ENCODE measurements around the gene ABHD13. TPM values are rescaled to one million over a fixed set of nuclear protein-coding genes. Genes with fewer than 3 reads are reported as not detected.

Gene ABHD13
- 1 to 10 TPM; 9.2 to 9.8 TPM for total RNA-seq
- long read RNA-seq, full-length matches to known transcripts = 30 of 33 reads
- long read RNA-seq, partial matches to known transcripts = 0 of 33 reads
- long read RNA-seq, other reads (novel, unspliced or antisense) = 3 of 33 reads

DNA sequence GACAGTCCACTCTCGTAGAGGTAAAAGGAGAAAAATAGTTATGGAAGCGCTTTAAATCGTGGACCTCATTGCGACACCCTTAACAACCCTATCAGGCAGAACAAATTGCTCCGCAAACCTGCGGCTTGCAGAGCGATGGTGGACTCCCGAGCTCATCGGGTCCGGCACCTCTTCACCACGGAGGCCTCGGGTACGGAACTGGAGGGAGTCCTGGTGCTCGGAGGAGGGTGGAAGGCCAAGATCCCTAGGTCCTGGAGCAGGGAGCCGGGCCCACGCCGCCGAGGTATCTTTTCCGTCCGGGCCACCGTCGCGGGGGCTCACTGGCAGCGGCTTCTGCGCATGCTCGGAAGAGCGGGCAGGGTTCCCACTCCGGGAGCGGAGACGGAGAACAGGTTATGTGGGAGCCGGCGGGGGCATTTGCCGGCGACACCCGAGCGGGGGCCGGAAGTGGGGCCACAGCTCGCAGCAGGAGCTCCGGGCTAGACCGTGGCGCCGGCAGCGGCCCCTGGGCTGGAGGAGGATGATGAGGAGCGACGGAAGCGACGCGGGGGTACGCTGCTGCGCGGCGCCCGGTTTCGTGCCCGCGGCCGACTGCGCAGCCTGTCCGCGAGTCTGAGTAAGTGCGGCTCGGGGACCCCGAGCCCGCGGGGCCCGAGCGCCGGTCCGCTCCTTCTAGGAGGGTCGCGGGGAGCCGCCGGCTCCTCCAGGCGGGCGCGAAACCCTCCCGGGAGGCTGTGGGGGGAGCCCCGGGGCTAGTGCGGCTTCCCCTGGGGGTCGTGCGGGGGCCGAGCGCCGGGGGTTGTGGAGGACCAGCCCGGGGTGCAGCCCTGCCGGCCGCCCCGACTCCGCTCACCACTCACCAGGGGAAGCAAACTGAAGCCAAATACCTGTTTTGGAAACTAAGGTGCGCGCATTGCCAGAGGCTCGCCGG is at the start of gene ABHD13:
Gene ABHD13 (plus strand): TSS at position 349 of the 931 bp plus-strand sequence. CDS start 10,827 bp downstream, outside the sequence.
- peak; percentile 87 to 92 for DNase-seq
- intact Hi-C loops (cut with DNase I, micrococcal nuclease) = no loop called here
- ATAC-seq = peak; percentile 84

GRCh38 chr13:108168929-108169328 is 49.3 kb upstream of the ABHD13 start:
- no peak for ATAC-seq
- intact Hi-C loops (cut with DNase I, micrococcal nuclease) = no loop called here

DNA sequence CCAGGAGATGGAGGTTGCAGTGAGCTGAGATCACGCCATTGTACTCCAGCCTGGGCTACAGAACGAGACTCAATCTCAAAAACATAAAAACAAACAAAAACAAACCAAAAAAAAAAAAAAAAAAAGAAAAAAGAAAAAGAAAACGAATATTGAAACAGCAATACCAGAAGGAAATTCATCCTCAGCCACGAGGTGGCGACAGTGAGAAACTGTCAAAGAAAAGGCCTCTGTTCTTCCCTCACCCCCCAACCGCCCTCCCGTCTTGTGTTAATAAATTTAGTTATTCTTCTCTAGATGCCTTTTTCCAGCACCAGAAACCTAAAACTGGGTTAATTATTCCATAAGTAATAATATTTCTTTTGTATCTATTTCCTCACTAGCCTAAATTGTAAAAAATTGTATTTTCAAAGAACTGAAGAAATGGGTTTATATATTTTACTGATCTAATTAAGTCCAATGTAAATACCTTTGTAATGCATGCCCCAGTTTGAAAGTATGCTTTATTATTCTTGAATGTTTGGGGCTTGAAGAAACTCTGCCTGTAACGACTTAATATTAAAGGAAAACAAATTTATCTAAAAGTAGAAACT is 41.4 kb upstream of the ABHD13 start:
- DNase-seq (peak in 1 of 2 donors; percentile 65), ATAC-seq (no peak)
- intact Hi-C loops (cut with DNase I, micrococcal nuclease) = no loop called here

More at GRCh38 chr13:108168929-108169328, 49.3 kb upstream of the ABHD13 start:
- no peak for DNase-seq

- no peak for ATAC-seq
- DNase-seq = no peak
- intact Hi-C loops (cut with DNase I, micrococcal nuclease) = no loop called here
Measured at GRCh38 chr13:108178078-108178477, 40.1 kb upstream of the ABHD13 start.

DNA sequence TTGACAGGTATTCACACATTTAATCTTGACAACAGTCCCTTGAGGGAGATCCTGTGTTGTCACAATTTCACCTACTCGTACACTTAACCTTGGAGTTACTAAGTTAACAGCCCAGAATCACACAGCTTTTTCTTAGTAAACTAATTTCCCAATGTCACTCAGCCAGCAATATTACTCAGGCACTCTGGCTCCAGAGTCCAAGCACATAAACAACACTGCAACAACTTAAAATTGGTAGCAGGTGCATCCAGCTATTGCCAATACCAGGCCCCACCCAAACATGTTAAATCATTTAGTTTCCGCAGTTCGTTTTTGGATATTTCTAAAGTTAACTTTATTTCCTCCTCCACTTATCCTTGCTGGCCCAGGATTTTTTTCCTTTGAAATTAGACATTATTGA is 35.5 kb upstream of the ABHD13 start:
- DNase-seq = no peak
- intact Hi-C loops (cut with DNase I, micrococcal nuclease) = no loop called here
- ATAC-seq = peak; percentile 72

- ATAC-seq (no peak), DNase-seq (no peak)
- intact Hi-C loops (cut with DNase I, micrococcal nuclease) = no loop called here
Measured at GRCh38 chr13:108185223-108185622, 33.0 kb upstream of the ABHD13 start.

DNA sequence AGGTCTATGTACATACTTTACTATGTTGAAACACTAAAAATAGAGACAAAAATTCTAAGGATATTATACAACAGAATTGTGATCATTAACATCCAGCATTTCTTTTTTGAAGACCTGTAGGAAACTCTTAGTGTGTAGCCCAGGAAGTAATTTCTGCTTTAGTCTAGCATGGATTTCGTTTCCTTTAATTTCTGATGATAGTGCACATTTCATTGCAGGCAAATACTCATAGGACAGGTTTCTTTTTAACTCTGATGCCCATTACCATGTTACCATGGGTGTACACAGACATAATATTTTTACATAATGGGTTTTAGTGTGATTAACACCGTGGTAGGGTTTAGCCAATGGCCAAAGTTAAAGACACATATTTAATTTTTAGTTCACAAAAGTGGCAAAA is 29.9 kb upstream of the ABHD13 start:
- no peak for ATAC-seq
- DNase-seq = no peak
- intact Hi-C loops (cut with DNase I, micrococcal nuclease) = no loop called here

- DNase-seq (no peak), ATAC-seq (no peak)
- intact Hi-C loops (cut with DNase I, micrococcal nuclease) = no loop called here
Measured at GRCh38 chr13:108190897-108191296, 27.3 kb upstream of the ABHD13 start.

DNA sequence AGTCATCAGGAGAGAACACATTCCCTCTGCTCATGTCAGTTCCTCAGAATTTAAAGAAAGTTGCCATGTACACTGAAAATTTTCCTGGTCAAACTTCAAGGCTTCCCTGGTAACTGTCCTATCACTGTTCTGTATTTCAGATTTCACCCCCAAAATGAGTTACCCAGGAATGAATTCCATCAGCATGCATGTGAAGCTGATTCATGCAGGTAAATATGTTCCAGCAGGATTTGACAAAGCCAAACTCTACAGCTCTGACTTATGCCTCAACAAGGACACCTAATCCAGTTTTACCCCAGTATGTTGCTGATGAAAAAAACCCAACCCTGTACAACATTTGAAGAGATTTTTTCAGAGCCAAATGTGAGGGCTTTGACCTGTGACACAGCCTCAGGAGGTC is 24.4 kb upstream of the ABHD13 start:
- ATAC-seq (no peak), DNase-seq (no peak)
- intact Hi-C loops (cut with DNase I, micrococcal nuclease) = no loop called here

GRCh38 chr13:108194435-108194936 is 23.7 kb upstream of the ABHD13 start:
- DNase-seq = no peak
- ATAC-seq = no peak
- intact Hi-C loops (cut with DNase I, micrococcal nuclease) = no loop called here

- DNase-seq (no peak), ATAC-seq (no peak)
- intact Hi-C loops (cut with DNase I, micrococcal nuclease) = no loop called here
Measured at GRCh38 chr13:108195146-108195545, 23.0 kb upstream of the ABHD13 start.

DNA sequence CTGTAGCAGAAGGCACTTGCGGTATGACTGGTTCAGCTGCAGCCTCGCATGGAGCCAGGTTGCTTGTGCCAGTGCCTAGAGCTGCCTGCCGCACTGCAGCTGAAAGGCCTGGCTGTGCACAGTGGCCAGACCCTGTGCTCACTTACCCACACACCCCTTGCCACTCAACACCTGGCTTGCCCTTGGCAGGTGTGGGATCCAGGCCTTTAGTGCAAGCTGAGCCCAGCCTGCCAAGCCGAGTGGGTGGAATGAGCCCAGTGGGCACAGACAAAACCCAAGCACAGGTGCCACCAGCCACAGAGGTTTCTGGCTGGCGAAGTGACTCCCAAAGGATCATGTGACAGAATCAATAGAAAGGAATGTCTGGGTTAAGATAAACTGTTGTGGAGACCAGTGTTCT is 22.3 kb upstream of the ABHD13 start:
- intact Hi-C loops (cut with DNase I, micrococcal nuclease) = no loop called here
- ATAC-seq (no peak), DNase-seq (no peak)

- no peak for DNase-seq
- intact Hi-C loops (cut with DNase I, micrococcal nuclease) = no loop called here
- no peak for ATAC-seq
Measured at GRCh38 chr13:108200781-108201398, 17.3 kb upstream of the ABHD13 start.

DNA sequence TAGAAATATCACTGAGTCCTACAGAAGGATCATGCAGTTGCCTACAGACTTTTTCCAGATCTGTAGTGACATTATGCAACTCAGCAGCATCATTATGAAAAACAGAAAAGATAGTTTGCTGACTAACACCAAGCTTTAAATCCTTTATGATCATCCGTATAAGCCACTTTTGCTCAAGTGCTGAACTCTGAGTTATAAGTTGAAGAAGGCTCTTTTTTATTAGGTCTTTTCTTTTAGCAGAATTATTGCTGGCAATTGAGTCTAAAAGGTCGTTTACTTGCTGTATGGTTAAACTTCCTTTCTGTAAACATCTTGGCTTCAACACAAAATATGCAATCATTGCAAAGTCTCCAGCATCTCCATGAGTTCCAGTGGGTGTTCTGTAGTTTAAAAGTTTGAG is 7.6 kb upstream of the ABHD13 start:
- intact Hi-C loops (cut with DNase I, micrococcal nuclease) = no loop called here
- no peak for DNase-seq
- ATAC-seq = no peak

DNA sequence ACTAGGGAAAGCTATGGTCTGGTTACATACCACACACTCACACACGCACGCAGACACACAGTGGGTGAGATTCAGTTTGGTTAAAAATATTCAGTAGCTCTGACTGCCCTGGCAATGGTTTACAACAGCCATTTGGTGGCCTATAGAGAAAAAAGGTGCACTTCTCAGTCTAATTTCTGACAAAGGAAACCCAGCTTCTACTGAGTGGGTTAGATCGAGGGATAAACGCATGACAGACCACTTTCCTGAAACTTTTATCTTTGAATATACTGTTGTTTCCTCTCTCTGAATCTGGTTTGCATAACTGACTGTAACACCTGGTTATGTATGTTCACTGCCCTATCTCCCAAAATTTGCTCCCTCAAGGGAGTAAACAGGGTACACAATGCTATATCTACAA is 5.3 kb upstream of the ABHD13 start:
- DNase-seq = no peak
- intact Hi-C loops (cut with DNase I, micrococcal nuclease) = no loop called here

GRCh38 chr13:108213946-108214345 is 4.2 kb upstream of the ABHD13 start:
- intact Hi-C loops (cut with DNase I, micrococcal nuclease) = no loop called here
- ATAC-seq (no peak), DNase-seq (no peak)

More for the DNA sequence above, 5.3 kb upstream of the ABHD13 start:
- no peak for ATAC-seq

DNA sequence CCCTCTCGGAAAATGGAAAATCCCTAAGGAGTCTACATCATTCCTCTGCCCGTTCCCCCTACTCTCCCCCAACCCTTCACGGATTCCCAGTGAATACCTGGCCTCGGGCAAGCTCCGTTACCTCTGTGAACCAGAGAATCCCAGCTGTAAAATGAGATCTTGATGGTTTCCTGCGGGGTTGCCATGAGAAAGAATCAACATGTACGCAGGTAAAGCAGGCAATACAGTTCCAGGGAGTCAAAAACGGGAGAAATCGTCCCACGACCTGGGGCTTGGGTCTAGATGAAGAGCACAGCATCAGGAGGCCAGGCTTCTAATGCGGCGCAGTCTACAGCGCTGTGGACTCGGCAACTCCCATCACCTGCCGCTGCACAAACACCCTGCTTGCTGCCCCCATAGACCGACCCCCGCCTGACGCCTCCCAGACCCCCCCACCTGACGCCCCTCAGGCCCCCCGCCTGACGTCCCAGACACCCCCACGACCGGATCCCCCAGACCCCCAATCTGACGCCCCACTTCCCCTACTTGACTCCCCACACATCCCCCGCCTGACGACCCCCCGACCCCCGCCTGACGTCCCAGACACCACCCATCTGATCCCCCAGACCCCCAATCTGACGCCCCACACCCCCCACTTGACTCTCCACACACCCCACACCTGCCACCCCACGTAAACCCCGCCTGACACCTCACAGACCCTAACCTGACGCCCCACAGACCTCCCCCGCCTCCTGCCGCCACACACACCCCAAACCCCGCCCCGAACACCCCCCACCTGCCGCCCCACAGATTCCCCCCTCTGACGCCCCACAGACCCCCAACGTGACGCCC is 3.5 kb upstream of the ABHD13 start:
- DNase-seq (peak in 1 of 2 donors; percentile 27), ATAC-seq (no peak)
- intact Hi-C loops (cut with DNase I, micrococcal nuclease) = no loop called here

GRCh38 chr13:108215436-108215835 is 2.8 kb upstream of the ABHD13 start, which contains the start of gene LIG4:
Gene LIG4 (minus strand): TSS chr13:108215536. CDS start chr13:108211268, 4,268 bp downstream.
- DNase-seq (peak; percentile 92 to 94), ATAC-seq (peak; percentile 81)
- intact Hi-C loops (cut with DNase I, micrococcal nuclease) = no loop called here
